Measurements from ENCODE around the gene NRL.
"Not testable (repeated sequence)": the region's sequence is repeated elsewhere in the genome, so short reads cannot be mapped to it uniquely, and the experiment has no call there.

The NRL gene

GRCh38 chr14:24123424-24124417, 9.0 kb upstream of the NRL start:
- no peak for DNase-seq (ENCODE audit: low read depth in 3 of 3)

GRCh38 chr14:24122898-24123297, 8.1 kb upstream of the NRL start:
- no peak for DNase-seq (ENCODE audit: low read depth in 3 of 3)

- no peak for DNase-seq (ENCODE audit: low read depth in 3 of 3)
Observed at GRCh38 chr14:24122416-24122815, 7.7 kb upstream of the NRL start.

GRCh38 chr14:24121210-24121609, 6.5 kb upstream of the NRL start:
- no peak for DNase-seq (ENCODE audit: low read depth in 3 of 3)

GRCh38 chr14:24119691-24120090, 4.9 kb upstream of the NRL start:
- DNase-seq (ENCODE audit: low read depth in 3 of 3) = no peak

- DNase-seq (ENCODE audit: low read depth in 3 of 3) = no peak
Observed at GRCh38 chr14:24117179-24117578, 2.4 kb upstream of the NRL start.

- DNase-seq (ENCODE audit: low read depth in 3 of 3) = no peak
Observed at GRCh38 chr14:24116128-24116814, 1.5 kb upstream of the NRL start.

- DNase-seq (ENCODE audit: low read depth in 3 of 3) = no peak
Observed at GRCh38 chr14:24115422-24116127, 826 bp upstream of the NRL start.

GRCh38 chr14:24113801-24114531, 783 bp downstream of the NRL start:
- peak in 2 of 3 experiments; percentile 64 to 78 for DNase-seq (ENCODE audit: low read depth in 3 of 3)

GRCh38 chr14:24113379-24113800, 1.4 kb downstream of the NRL start:
- no peak for DNase-seq (ENCODE audit: low read depth in 3 of 3)

GRCh38 chr14:24110523-24110922, 4.2 kb downstream of the NRL start:
- no peak for DNase-seq (ENCODE audit: low read depth in 3 of 3)

GRCh38 chr14:24110060-24110459, 4.7 kb downstream of the NRL start:
- DNase-seq (ENCODE audit: low read depth in 3 of 3) = no peak

- no peak for DNase-seq (ENCODE audit: low read depth in 3 of 3)
Observed at GRCh38 chr14:24108336-24108874, 6.3 kb downstream of the NRL start.

GRCh38 chr14:24106672-24107271, 8.0 kb downstream of the NRL start:
- no peak for DNase-seq (ENCODE audit: low read depth in 3 of 3)

GRCh38 chr14:24105609-24106239, 9.0 kb downstream of the NRL start:
- not testable (repeated sequence) for DNase-seq (ENCODE audit: low read depth in 3 of 3)

- no peak for DNase-seq (ENCODE audit: low read depth in 3 of 3)
Observed at GRCh38 chr14:24103451-24103850, 11.3 kb downstream of the NRL start.

- DNase-seq (ENCODE audit: low read depth in 3 of 3) = no peak
Observed at GRCh38 chr14:24102357-24103048, 12.2 kb downstream of the NRL start.

GRCh38 chr14:24100982-24101494, 13.7 kb downstream of the NRL start:
- no peak for DNase-seq (ENCODE audit: low read depth in 3 of 3)

GRCh38 chr14:24100197-24100981, 14.4 kb downstream of the NRL start:
- DNase-seq (ENCODE audit: low read depth in 3 of 3) = no peak
